DMS 273 (cell line): ENCODE results near the gene POLR3A.

Experiments used
- DNase-seq: peaks from one replicate; lab custom pipeline; 2025; ENCODE audit not compliant: unreplicated experiment; lab: John Stamatoyannopoulos, UW

Gene POLR3A

GRCh38 chr10:78047314-78047891 is 18.1 kb upstream of the POLR3A start:
- peak; percentile 95 for DNase-seq

GRCh38 chr10:78046711-78047269 is 17.5 kb upstream of the POLR3A start:
- no peak for DNase-seq

GRCh38 chr10:78045856-78046255 is 16.5 kb upstream of the POLR3A start:
- no peak for DNase-seq

- DNase-seq, result peak; percentile 30
Observed at GRCh38 chr10:78045237-78045636, 15.9 kb upstream of the POLR3A start.

GRCh38 chr10:78044699-78045098 is 15.4 kb upstream of the POLR3A start:
- DNase-seq, result no peak

- peak; percentile 47 for DNase-seq
Observed at GRCh38 chr10:78044179-78044578, 14.9 kb upstream of the POLR3A start.

GRCh38 chr10:78042752-78043104 is 13.4 kb upstream of the POLR3A start:
- peak; percentile 66 for DNase-seq

- peak; percentile 66 for DNase-seq
Observed at GRCh38 chr10:78042058-78042751, 12.9 kb upstream of the POLR3A start.

GRCh38 chr10:78041170-78042057 is 12.1 kb upstream of the POLR3A start:
- DNase-seq, result peak; percentile 51

- no peak for DNase-seq
Observed at GRCh38 chr10:78039743-78040142, 10.4 kb upstream of the POLR3A start.

GRCh38 chr10:78038791-78039547 is 9.7 kb upstream of the POLR3A start:
- DNase-seq, result no peak

- DNase-seq, result no peak
Observed at GRCh38 chr10:78038105-78038504, 8.8 kb upstream of the POLR3A start.

- no peak for DNase-seq
Observed at GRCh38 chr10:78035933-78036583, 6.7 kb upstream of the POLR3A start.

- no peak for DNase-seq
Observed at GRCh38 chr10:78035437-78035836, 6.1 kb upstream of the POLR3A start.

- DNase-seq, result no peak
Observed at GRCh38 chr10:78035025-78035424, 5.7 kb upstream of the POLR3A start.

GRCh38 chr10:78033637-78034470 is 4.5 kb upstream of the POLR3A start, which contains the start of gene RPS24:
RPS24 (plus strand) TSS chr10:78033863; CDS start chr10:78033902, 39 bp downstream.
- DNase-seq, result peak; percentile 98

- DNase-seq, result no peak
Observed at GRCh38 chr10:78033387-78033636, 4.0 kb upstream of the POLR3A start.

GRCh38 chr10:78028438-78029268 is 662 bp downstream of the POLR3A start:
- peak; percentile 33 for DNase-seq
